Midbrain (tissue), 1 donor: ENCODE results near the gene UBE2E2.

Source experiments
- DNase-seq: peaks from one replicate; lab custom pipeline; 2025; lab: John Stamatoyannopoulos, UW

Gene UBE2E2

DNA sequence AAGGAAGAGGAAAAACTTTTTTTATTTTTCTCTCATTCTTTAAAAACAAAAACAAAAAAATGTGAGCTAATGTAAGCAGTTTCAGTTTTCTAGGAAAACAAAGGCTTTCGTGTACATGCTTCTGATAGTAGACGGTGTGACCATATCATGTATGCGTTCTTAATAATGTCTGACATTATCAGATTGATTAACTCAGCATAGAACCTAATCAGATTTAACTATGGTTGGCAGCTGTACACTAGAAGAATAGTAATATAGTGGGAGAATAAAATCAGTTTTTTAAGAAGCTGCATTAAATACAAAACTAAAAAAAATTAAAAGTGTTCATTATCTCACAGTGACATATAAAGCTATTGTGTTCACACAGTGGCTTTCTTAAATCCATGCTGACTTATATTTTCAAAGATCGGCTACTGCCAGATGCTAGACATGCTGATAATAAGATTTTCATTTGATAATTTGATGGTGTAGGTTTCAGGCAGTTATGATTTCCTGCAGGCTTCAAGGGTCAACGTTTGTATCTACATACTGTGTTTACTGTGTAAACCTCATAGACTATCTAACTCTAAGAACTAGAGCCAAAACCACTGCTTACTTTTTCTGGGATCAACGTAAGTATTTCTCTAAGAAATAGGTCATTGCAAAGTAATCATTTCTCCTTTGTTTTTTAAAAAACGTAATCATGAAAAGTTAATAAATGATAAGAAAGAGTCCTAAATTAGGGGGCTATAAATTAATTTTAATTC lies 74.0 kb downstream of the UBE2E2 start:
- DNase-seq, result no peak

- DNase-seq, result no peak
Measured at GRCh38 chr3:23277688-23278087, 74.6 kb downstream of the UBE2E2 start.

GRCh38 chr3:23283625-23284024 lies 80.5 kb downstream of the UBE2E2 start:
- no peak for DNase-seq

- DNase-seq, result no peak
Measured at GRCh38 chr3:23288286-23288685, 85.2 kb downstream of the UBE2E2 start.

GRCh38 chr3:23288715-23289114 lies 85.6 kb downstream of the UBE2E2 start:
- no peak for DNase-seq

GRCh38 chr3:23292432-23292831 lies 89.3 kb downstream of the UBE2E2 start:
- no peak for DNase-seq

DNA sequence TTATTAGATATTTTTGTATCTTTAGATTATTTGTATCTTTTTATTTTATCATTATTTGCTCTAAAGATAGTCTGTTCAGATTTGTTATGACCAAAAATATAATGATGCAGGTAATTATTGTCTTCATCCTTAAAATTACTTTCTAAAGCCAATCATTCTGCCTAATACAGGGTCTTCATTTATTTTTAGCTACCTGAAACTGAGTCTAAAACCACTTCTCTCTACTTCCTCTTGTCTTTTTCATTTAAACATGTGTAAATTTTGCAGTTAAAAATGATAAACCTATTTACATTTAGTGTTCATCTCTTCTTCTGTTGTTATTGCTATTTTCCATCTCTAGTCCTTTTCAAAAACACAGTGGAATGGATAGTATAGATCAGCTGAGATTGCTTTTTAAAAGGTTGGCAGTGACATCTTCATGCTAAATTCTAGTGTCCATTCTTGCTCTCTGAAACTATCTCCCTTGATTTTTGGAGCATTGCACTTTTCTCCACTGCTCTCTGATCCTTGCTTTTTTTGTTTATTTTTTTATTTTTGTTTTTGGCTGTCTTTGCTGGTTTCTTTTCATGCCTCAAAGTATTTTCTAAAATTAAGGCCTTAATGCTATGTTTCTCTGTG lies 91.8 kb downstream of the UBE2E2 start:
- no peak for DNase-seq

DNA sequence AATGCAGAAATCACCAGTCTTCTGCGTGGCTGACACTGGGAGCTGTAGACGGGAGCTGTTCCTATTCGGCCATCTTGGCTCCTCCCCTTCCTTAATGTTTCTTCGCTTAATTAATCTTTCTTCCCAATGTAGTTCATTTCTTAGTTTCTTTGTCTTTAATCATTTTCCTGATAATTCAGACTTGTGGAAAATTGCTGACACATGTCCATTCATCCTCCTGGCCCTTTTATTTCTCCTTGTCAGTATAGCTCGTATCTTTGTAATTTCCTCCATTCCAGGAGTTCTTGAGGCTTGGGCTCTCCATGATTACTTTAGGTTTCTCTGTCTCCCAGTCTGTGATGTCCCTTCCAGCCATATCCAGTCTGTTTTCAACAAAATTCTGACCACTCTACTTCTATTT lies 98.7 kb downstream of the UBE2E2 start:
- DNase-seq, result no peak

- DNase-seq, result no peak
Measured at GRCh38 chr3:23302271-23302670, 99.1 kb downstream of the UBE2E2 start.

DNA sequence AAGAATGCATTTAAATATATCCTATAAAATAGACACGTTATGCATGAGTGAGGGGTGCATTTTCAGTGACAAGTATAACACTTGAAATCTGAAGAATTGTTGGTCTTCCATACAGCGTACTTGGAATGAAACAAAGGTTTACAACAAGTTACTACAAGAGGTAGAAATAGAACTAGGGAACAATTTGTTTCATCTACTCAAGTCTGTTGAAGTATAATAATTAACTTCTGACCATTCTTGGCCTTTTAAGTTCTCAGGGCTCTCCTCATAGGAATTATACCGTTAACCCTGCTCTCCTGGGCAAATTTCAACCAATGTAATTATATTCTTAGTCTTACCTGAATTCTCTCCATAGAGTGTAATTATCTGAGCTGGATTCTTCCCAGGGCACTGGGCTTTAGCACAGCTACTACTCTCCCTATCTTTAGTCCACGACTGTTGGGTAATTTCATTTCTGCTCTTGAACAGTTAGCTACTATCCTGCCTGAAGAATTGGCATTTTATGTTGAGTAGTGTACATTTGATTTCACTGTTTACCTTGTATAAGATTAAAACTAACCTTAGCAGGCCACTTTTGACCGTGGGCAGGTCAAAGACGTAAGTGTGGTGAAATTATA lies 100.6 kb downstream of the UBE2E2 start:
- no peak for DNase-seq

- no peak for DNase-seq
Measured at GRCh38 chr3:23304424-23304823, 101.3 kb downstream of the UBE2E2 start.

- DNase-seq, result no peak
Measured at GRCh38 chr3:23308986-23309625, 106.0 kb downstream of the UBE2E2 start.

DNA sequence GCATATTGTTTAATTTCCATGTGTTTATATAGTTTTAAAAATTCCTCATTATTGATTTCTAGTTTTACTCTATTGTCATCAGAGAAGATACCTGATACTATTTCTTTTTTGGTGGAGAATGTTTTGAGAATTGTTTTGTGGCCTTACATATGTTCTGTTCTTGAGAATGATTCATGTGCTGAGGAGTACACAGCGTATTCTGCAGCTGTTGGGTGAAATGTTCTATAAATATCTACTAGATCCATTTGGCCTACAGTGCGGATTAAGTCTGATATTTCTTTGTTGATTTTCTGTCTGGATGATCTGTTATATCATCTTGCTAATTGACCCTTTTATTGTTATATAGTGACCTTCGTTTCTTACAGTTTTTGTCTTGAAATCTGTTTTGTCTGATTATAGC lies 109.7 kb downstream of the UBE2E2 start:
- DNase-seq, result no peak

GRCh38 chr3:23314981-23315762 lies 112.0 kb downstream of the UBE2E2 start:
- DNase-seq, result no peak

- no peak for DNase-seq
Measured at GRCh38 chr3:23316924-23317323, 113.8 kb downstream of the UBE2E2 start.

GRCh38 chr3:23319366-23320312 lies 116.5 kb downstream of the UBE2E2 start:
- no peak for DNase-seq

- DNase-seq, result no peak
Measured at GRCh38 chr3:23320586-23321570, 117.8 kb downstream of the UBE2E2 start.

GRCh38 chr3:23324745-23325144 lies 121.6 kb downstream of the UBE2E2 start:
- no peak for DNase-seq

GRCh38 chr3:23325466-23326065 lies 122.4 kb downstream of the UBE2E2 start:
- DNase-seq, result no peak
